Mesendoderm (in vitro differentiated cells): ENCODE measurements around the gene NHLRC4.

Experiments
- DNase-seq: peaks from one replicate; pipeline ENCODE4 v3.0.0; 2013
- H2AK5ac ChIP-seq: 2 replicates; pipeline ENCODE4 v1.6.1; 2013; ENCODE audit warnings: low read length, inconsistent platforms
- H2BK120ac ChIP-seq: 2 replicates; pipeline ENCODE4 v1.6.1; 2013; ENCODE audit warnings: low read depth, mild to moderate bottlenecking, low read length, moderate library complexity, mixed read lengths
- H2BK15ac ChIP-seq: replicated peaks from 2 replicates; pipeline ENCODE4 v1.6.1; 2013; ENCODE audit warnings: low read depth, mild to moderate bottlenecking, moderate library complexity
- H2BK5ac ChIP-seq: 2 replicates; pipeline ENCODE4 v1.6.1; 2013; ENCODE audit warnings: low read length, inconsistent platforms
- H3K18ac ChIP-seq: 2 replicates; pipeline ENCODE4 v1.6.1; 2013; ENCODE audit warnings: mild to moderate bottlenecking, low read length, mixed read lengths
- H3K23ac ChIP-seq: one replicate; pipeline ENCODE4 v1.6.1; 2013; ENCODE audit warnings: low read length
- H3K27ac ChIP-seq: 2 replicates; pipeline ENCODE4 v1.5.1; 2013; ENCODE audit warnings: low read depth, mild to moderate bottlenecking, inconsistent platforms, low read length, moderate library complexity
- H3K27me3 ChIP-seq: 2 replicates; pipeline ENCODE4 v1.6.1; 2013; ENCODE audit warnings: low read length, control low read depth, mild to moderate bottlenecking, inconsistent platforms; ENCODE audit not compliant: insufficient read depth, poor library complexity
- H3K36me3 ChIP-seq: 2 replicates; pipeline ENCODE4 v1.6.1; 2013; ENCODE audit warnings: low read length, inconsistent platforms; ENCODE audit not compliant: control insufficient read depth, insufficient read depth
- H3K4ac ChIP-seq: one replicate; pipeline ENCODE4 v1.6.1; 2013; ENCODE audit warnings: low read depth, mild to moderate bottlenecking, low read length, moderate library complexity
- H3K4me1 ChIP-seq: 2 replicates; pipeline ENCODE4 v1.6.1; 2013; ENCODE audit warnings: low read depth, low read length, inconsistent platforms; ENCODE audit not compliant: control insufficient read depth
- H3K4me2 ChIP-seq: 2 replicates; pipeline ENCODE4 v1.6.1; 2013; ENCODE audit warnings: low read length
- H3K4me3 ChIP-seq: 2 replicates; pipeline ENCODE4 v1.5.1; 2013; ENCODE audit warnings: mild to moderate bottlenecking, low read length
- H3K56ac ChIP-seq: one replicate; pipeline ENCODE4 v1.6.1; 2013; ENCODE audit warnings: low read length
- H3K79me1 ChIP-seq: 2 replicates; pipeline ENCODE4 v1.6.1; 2013; ENCODE audit warnings: low read length, inconsistent platforms
- H3K79me2 ChIP-seq: 2 replicates; pipeline ENCODE4 v1.6.1; 2013; ENCODE audit warnings: mild to moderate bottlenecking, low read length; ENCODE audit not compliant: control insufficient read depth, insufficient read depth
- H3K9ac ChIP-seq: 2 replicates; pipeline ENCODE4 v1.6.1; 2013; ENCODE audit warnings: low read length, inconsistent platforms
- H4K5ac ChIP-seq: one replicate; pipeline ENCODE4 v1.6.1; 2013; ENCODE audit warnings: low read length
- H4K8ac ChIP-seq: one replicate; pipeline ENCODE4 v1.6.1; 2013; ENCODE audit warnings: low read depth, mild to moderate bottlenecking, control low read depth, low read length, moderate library complexity
- WGBS: extraction: QIAGEN DNeasy Blood & Tissue Kit; methylation state at CpG from one replicate; pipeline ENCODE4 v1.1.7; 2013; ENCODE audit warnings: low lambda C conversion rate, missing lambda C conversion rate; ENCODE audit not compliant: insufficient coverage; ENCODE audit errors: extremely low coverage; 5-methylcytosine and 5-hydroxymethylcytosine counted together

The NHLRC4 gene

DNA sequence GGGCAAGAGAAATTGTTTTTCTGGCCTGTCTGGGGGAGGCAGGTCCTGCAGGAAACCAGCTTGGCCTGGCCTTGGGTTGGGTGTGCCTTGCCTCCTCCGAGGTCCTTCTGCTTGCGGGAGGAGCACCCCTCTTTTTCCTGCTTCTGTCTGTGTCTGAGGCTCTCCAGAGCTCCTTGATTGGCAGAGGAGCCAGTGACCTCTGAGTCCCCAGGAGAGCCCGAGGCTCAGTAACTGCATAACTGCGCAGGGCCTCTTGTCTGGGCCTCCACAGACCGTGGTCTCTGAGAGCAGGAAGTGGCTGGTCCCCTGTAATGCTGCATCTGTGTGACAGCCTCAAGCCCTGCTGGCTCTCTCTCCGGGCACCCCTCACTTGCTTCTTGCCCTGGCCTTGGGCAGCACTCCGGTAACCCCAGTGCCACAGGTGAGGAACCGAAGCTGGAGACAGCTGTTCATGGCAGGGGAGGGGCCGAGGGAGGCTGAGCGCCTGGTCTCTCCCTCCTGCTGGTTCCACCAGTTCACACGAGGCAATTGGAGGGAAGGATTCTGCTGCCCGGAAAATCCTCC lies 37.7 kb upstream of the NHLRC4 start:
- Histone ChIP-seq H2BK5ac (no peak overlapping the region), H3K23ac (peak overlapping the region; percentile 15), H3K4ac (no peak overlapping the region), H4K5ac (no peak overlapping the region), H3K79me2 (peaks cover 56% of the 10 kb centered on the region), H2BK120ac (no peak overlapping the region), H3K56ac (peak overlapping the region; percentile 98), H3K18ac (no peak overlapping the region), H3K4me3 (peak overlapping the region; percentile 79), H3K27me3 (no peaks in the 10 kb centered on the region), H3K79me1 (peaks cover 31% of the 10 kb centered on the region), H3K27ac (no peak overlapping the region), H2BK15ac (no peak overlapping the region), H3K4me1 (peaks cover 11% of the 10 kb centered on the region), H3K4me2 (peak overlapping the region; percentile 80), H2AK5ac (no peak overlapping the region), H3K36me3 (no peaks in the 10 kb centered on the region), H4K8ac (no peak overlapping the region), H3K9ac (peak overlapping the region; percentile 95)
- no CpG with 5 or more reads among the region's 12 CpGs for WGBS
- no peak for DNase-seq

DNA sequence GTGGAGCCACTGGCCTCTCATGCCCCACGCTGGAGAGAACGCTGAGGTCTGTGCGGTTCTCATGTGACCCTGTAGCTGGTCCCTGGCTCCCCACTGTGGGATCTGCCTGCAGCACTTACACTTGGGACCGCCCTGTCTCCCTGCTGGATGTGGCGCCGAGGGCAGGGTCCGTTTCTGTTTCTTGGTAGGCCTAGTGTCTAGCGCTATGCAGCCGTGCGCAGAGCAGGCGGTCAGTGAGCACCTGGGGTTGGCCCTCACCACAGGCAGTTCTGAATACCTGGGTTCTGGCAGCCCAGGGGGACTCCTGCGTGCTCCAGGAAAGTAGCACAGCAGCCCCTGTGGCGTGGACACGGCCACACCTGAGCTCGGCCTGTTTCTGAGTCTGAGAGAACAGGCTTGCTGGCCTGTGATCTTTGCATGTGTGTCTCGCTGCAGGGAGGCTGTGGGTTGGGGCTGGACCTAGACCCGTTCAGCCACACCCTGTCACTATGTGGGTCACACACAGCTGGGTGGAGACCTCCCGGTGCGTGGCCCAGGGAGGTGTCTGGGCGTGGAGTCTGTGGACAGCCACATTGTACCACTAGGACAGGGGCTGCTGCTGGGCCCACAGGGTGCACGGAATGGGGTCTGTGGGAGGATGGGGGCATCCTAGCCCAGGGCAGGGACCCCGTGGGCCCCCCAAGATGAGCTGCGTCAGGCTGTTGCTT lies 36.5 kb upstream of the NHLRC4 start:
- Histone ChIP-seq H3K79me1 (peaks cover 34% of the 10 kb centered on the region), H3K79me2 (peaks cover 68% of the 10 kb centered on the region), H3K4me3 (no peak overlapping the region), H2AK5ac (no peak overlapping the region), H4K5ac (no peak overlapping the region), H3K9ac (no peak overlapping the region), H3K27ac (no peak overlapping the region), H2BK5ac (no peak overlapping the region), H3K27me3 (no peaks in the 10 kb centered on the region), H3K36me3 (no peaks in the 10 kb centered on the region), H3K4me1 (peaks cover 11% of the 10 kb centered on the region), H3K18ac (no peak overlapping the region), H3K56ac (no peak overlapping the region), H3K23ac (no peak overlapping the region), H4K8ac (no peak overlapping the region), H2BK15ac (no peak overlapping the region), H2BK120ac (no peak overlapping the region), H3K4me2 (no peak overlapping the region), H3K4ac (no peak overlapping the region)
- no CpG with 5 or more reads among the region's 23 CpGs for WGBS
- DNase-seq = no peak

- Histone ChIP-seq H2BK5ac (no peak overlapping the region), H3K9ac (no peak overlapping the region), H3K56ac (no peak overlapping the region), H2AK5ac (no peak overlapping the region), H3K4me1 (peaks cover 6% of the 10 kb centered on the region), H3K79me2 (peaks cover 64% of the 10 kb centered on the region), H3K18ac (no peak overlapping the region), H4K8ac (no peak overlapping the region), H3K4ac (no peak overlapping the region), H2BK15ac (no peak overlapping the region), H3K4me3 (no peak overlapping the region), H3K27me3 (no peaks in the 10 kb centered on the region), H3K4me2 (no peak overlapping the region), H3K36me3 (no peaks in the 10 kb centered on the region), H2BK120ac (no peak overlapping the region), H3K79me1 (peaks cover 26% of the 10 kb centered on the region), H4K5ac (no peak overlapping the region), H3K27ac (no peak overlapping the region), H3K23ac (no peak overlapping the region)
- DNase-seq = no peak
- WGBS = no CpG with 5 or more reads among the region's 16 CpGs
Observed at GRCh38 chr16:531494-532125, 35.2 kb upstream of the NHLRC4 start.

DNA sequence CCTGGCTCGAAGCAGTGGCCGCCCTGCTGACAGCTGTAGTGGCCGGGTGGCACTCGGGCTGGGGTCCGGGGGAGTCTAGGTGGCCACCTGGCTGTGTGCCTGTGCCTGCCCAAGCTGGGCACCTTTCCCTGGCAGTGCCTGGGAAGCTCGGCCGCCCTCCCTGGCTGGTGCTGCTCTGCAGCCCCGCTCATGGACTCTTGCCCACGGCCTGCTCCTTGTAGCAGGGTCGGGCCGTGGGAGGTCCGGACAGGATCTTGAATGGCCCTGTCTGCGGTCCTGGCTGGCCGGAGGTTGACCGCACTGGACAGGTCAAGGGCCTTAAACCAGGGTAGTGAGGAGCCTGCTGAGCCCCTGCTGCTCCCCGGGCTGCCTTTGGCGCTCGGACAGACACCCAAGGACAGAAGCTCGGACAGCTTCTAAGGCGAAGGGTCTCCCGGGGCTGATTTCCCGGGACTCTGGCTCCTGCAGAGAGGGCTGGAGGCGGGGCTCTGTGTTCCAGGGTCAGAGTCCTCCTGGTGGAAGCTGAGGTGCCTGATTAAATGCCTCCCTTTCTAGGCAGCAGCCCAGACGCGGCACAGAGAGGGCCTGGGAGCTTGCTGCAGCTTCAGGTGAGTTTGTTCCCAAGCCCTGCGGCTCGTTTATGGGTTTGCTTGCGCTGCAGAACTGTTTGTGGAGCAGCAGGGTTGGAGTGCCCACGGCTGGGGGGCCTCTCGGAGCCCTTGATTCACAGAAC lies 33.2 kb upstream of the NHLRC4 start:
- Histone ChIP-seq H3K9ac (no peak overlapping the region), H2BK5ac (no peak overlapping the region), H3K4ac (no peak overlapping the region), H2AK5ac (no peak overlapping the region), H3K36me3 (no peaks in the 10 kb centered on the region), H3K56ac (no peak overlapping the region), H4K5ac (no peak overlapping the region), H3K4me1 (peaks cover 6% of the 10 kb centered on the region), H2BK15ac (no peak overlapping the region), H3K27ac (no peak overlapping the region), H3K4me2 (no peak overlapping the region), H3K4me3 (no peak overlapping the region), H3K27me3 (no peaks in the 10 kb centered on the region), H3K18ac (no peak overlapping the region), H3K79me1 (peaks cover 23% of the 10 kb centered on the region), H2BK120ac (no peak overlapping the region), H3K23ac (no peak overlapping the region), H3K79me2 (peaks cover 64% of the 10 kb centered on the region), H4K8ac (no peak overlapping the region)
- WGBS = no CpG with 5 or more reads among the region's 30 CpGs
- DNase-seq = no peak

GRCh38 chr16:534135-534534 lies 32.7 kb upstream of the NHLRC4 start:
- no peak overlapping the region for H2AK5ac ChIP-seq
- H2BK120ac ChIP-seq = no peak overlapping the region
- H3K4me3 ChIP-seq = no peak overlapping the region
- no peak overlapping the region for H3K23ac ChIP-seq
- H2BK15ac ChIP-seq = no peak overlapping the region
- H4K5ac ChIP-seq = no peak overlapping the region
- peaks cover 2% of the 10 kb centered on the region for H3K4me1 ChIP-seq
- H3K9ac ChIP-seq = no peak overlapping the region
- no peak overlapping the region for H3K4ac ChIP-seq
- no peak overlapping the region for H3K4me2 ChIP-seq
- H2BK5ac ChIP-seq = no peak overlapping the region
- no peaks in the 10 kb centered on the region for H3K36me3 ChIP-seq
- peaks cover 60% of the 10 kb centered on the region for H3K79me2 ChIP-seq
- H3K27me3 ChIP-seq = no peaks in the 10 kb centered on the region
- H3K56ac ChIP-seq = no peak overlapping the region
- H3K27ac ChIP-seq = no peak overlapping the region
- no peak for DNase-seq
- H4K8ac ChIP-seq = no peak overlapping the region
- H3K79me1 ChIP-seq = peaks cover 19% of the 10 kb centered on the region
- H3K18ac ChIP-seq = no peak overlapping the region
- no CpG with 5 or more reads among the region's 21 CpGs for WGBS
